ENCODE results near the gene CACNA2D1.

The CACNA2D1 gene

DNA sequence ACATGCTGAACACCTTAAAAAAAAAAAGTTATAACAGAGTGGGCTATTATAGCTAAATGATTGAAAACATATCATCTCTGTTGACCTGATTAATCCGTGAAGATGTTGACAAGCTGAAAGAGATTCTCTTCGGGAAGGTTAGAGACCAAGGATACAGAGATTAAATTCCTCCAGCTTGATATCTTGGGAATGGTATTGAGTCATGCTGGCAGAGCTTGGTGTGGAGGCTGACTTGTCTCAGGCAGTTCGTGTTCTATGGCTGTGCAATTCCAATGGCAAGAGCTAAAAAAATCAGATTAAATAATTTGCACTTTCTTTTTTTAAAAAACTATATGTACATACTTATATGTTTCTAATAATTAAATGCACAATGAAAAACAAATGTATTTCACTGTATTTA, 24.9 kb upstream of the CACNA2D1 start:
- no peak overlapping the region for H3K4me3 ChIP-seq (replicated peaks in 1 of 2; ENCODE audit: low read depth in 2 of 2, low read length in 2 of 2)
- TF ChIP-seq CTCF (IDR thresholded peaks at IDR 0.05; ENCODE audit: low read depth, low read length): no peak
- DNase-seq (ENCODE audit: low read depth in 2 of 2): peak; percentile 15 to 24

DNA sequence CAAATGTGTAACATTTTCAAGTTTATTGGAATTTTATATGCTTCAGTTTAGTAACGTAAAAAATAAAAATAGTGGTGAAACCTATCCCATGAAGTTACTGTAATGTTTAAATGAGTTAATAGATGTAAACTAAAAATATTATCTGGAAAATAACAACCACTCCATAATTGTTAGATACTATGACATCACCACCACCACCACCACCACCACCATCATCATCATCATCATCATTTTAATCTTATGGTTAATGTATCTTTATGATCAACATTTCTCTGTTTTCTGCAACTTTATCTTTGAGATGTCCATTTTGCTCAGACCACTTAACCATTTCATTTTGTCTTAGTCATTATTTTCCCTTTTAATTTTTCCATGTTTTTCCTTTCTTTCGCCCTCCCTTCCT, 23.4 kb upstream of the CACNA2D1 start:
- no peak for TF ChIP-seq CTCF (IDR thresholded peaks at IDR 0.05; ENCODE audit: low read depth, low read length)
- DNase-seq (ENCODE audit: low read depth in 2 of 2): no peak
- H3K4me3 ChIP-seq (replicated peaks in 1 of 2; ENCODE audit: low read depth in 2 of 2, low read length in 2 of 2): no peak overlapping the region

GRCh38 chr7:82464372-82464771, 20.8 kb upstream of the CACNA2D1 start:
- TF ChIP-seq CTCF (IDR thresholded peaks at IDR 0.05; ENCODE audit: low read depth, low read length): no peak
- H3K4me3 ChIP-seq (replicated peaks in 1 of 2; ENCODE audit: low read depth in 2 of 2, low read length in 2 of 2): no peak overlapping the region
- no peak for DNase-seq (ENCODE audit: low read depth in 2 of 2)

DNA sequence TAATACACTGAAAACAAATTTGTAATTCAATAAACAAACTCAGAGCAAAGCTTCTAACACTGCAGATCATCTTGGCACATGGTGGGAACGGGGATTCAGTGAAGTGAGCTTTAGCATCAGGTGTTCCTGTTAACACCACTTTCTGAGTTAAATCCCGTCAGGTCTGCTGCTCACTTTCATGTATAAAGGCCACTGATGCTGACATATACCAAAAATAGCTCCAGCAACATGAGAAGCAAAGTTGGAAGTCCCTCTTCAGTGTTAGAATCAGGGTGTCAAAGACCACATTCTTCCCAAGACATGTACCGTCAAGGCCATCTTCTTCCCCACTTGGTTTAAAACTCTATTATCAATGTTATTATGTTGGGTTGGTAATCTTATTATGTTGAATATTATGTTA, 11.7 kb upstream of the CACNA2D1 start:
- no peak for TF ChIP-seq CTCF (IDR thresholded peaks at IDR 0.05; ENCODE audit: low read depth, low read length)
- H3K4me3 ChIP-seq (replicated peaks in 1 of 2; ENCODE audit: low read depth in 2 of 2, low read length in 2 of 2): no peak overlapping the region

DNA sequence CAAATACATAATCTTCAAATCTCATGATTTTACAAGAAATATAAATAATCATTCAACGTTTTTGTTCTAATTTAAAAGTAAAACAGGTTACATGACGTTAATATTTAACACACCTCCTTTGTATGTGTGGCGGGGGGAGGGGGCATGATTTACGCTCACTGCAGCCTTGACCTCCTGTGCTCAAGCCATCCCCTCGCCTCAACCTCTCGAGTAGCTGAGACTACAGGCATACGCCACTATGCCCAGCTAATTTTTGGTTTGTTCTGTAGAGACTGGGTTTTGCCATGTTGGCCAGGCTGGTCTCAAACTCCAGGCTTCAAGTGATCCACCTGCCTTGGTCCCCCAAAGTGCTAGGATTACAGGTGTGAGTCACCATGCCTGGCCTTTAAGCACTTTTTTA, 7.2 kb upstream of the CACNA2D1 start:
- no peak overlapping the region for H3K4me3 ChIP-seq (replicated peaks in 1 of 2; ENCODE audit: low read depth in 2 of 2, low read length in 2 of 2)
- no peak for TF ChIP-seq CTCF (IDR thresholded peaks at IDR 0.05; ENCODE audit: low read depth, low read length)
- DNase-seq (ENCODE audit: low read depth in 2 of 2): no peak

More for the DNA sequence above, 11.7 kb upstream of the CACNA2D1 start:
- DNase-seq (ENCODE audit: low read depth in 2 of 2): no peak

DNA sequence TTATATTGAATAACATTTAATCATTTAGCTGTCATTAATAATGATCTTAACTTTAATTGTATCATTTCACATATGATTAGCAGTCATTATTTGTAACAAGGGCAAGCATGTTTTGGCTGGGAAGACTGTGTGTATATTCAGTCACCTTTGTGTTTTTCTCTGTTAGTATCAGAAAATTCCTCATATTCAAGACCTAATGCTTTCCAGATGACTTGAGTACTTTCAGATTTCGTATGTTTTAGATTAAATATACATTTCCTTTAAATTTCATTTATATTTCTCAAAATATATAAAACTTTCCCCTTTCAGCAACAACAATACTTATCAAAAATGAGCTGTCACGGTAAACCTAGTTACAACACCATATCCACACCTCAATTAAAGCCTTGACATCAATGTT, 6.3 kb upstream of the CACNA2D1 start:
- DNase-seq (ENCODE audit: low read depth in 2 of 2): no peak
- H3K4me3 ChIP-seq (replicated peaks in 1 of 2; ENCODE audit: low read depth in 2 of 2, low read length in 2 of 2): no peak overlapping the region
- no peak for TF ChIP-seq CTCF (IDR thresholded peaks at IDR 0.05; ENCODE audit: low read depth, low read length)

DNA sequence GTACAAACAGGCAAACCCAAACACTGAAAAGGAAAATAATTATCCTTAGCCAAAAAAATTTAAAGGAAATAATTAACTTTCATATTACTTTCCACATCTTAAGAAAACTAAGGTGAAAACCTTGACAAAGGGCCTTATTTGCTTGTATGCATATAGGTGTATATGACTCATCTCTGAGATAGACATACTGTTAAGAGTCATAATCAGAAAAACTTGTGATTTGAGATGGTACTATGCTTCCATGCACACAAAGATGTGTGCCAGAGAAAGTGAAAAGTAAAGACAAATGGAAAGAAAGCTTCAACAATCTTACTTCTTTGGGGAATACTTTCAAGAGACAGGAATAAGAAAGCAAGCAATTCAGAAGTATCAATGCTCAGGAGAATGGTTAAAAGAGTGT, 3.3 kb upstream of the CACNA2D1 start:
- no peak for TF ChIP-seq CTCF (IDR thresholded peaks at IDR 0.05; ENCODE audit: low read depth, low read length)
- DNase-seq (ENCODE audit: low read depth in 2 of 2): no peak
- no peak overlapping the region for H3K4me3 ChIP-seq (replicated peaks in 1 of 2; ENCODE audit: low read depth in 2 of 2, low read length in 2 of 2)
